HG03571 (cell line): Measurements from ENCODE around the gene RXRG.

Experiments
- ATAC-seq: cut with Tn5 transposase; IDR thresholded peaks from one replicate; pipeline ENCODE4 v1.9.1; 2021; ENCODE audit not compliant: unreplicated experiment

RXRG gene

GRCh38 chr1:165452336-165453130 is 7.6 kb upstream of the RXRG start:
- ATAC-seq, result no peak

- ATAC-seq, result no peak
These were observed 6.8 kb upstream of the RXRG start for GRCh38 chr1:165451691-165452090.

- ATAC-seq, result no peak
These were observed 4.2 kb upstream of the RXRG start for GRCh38 chr1:165449131-165449530.

- ATAC-seq, result no peak
These were observed 462 bp upstream of the RXRG start for GRCh38 chr1:165445388-165445787.

DNA sequence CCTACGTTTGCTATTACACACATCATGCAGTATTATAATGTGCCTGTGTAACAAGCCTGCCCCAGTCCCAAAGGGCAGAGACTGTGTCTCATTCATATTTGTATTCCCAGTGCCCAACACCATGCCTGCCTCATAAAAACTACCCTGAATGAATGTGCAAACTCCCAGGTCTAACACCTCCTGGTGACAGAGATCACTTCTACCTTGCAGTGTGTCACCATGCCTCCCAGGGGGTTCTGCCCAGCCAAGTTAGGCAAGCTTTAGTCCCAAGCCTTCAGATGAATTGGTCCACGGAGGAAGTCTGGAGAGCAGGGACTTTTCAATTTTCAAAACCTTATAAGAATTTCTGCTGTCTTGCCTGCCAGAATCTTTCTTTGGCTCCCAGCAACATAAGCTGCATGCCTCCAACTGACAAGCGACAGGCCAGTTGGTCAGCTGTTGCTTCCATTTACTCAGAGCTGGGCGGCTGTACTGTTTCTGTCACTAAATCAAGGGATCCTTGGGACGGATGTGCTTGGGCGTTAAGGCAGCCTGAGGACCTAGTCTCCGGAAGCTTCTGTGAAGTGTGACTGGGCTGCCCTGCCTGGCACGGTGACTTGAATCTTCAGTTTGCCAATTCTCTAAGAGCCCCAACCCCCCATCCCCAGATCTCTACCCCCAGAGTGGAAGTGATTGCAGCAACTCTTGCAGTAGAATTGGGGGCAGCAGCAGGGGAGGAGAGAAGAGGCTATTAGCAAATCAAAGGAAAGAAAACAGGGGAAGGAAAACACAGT is 1.2 kb downstream of the RXRG start:
- no peak for ATAC-seq

GRCh38 chr1:165442653-165443052 is 2.3 kb downstream of the RXRG start:
- ATAC-seq, result no peak

GRCh38 chr1:165442053-165442452 is 2.9 kb downstream of the RXRG start:
- ATAC-seq, result no peak

DNA sequence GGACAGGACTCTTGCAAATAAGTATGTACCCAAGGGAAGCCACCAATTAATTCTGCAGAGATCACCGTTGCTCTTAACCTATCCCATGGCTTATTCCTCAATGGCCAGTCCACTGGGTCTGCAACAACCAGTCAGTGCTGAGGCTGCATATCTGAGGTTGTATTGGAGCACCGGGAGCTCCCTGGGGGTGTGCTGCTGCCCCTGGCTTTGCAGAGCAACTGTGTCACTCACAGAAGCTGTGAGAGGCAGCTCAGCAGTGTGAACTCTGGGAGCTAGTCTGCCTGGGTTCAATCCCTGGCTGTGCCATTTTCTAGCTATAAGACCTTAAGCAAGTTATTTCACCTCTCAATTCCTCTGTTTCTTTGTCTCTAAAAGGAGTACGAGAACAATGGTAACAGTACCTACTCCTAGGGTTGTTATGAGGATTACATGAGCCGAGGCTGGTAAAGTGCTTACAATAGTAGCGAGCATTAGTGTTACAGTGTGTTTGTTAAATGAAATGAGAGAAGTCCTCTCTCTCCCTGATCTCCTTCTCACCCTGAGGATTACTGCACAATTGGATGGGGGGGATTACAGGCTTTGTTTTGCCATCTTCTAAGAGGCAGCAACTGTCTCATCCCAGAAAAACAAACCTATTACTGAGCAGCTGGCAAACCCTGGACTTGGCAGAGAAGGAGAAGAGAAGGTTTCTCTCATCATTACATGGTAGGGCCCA is 3.6 kb downstream of the RXRG start:
- ATAC-seq, result no peak

DNA sequence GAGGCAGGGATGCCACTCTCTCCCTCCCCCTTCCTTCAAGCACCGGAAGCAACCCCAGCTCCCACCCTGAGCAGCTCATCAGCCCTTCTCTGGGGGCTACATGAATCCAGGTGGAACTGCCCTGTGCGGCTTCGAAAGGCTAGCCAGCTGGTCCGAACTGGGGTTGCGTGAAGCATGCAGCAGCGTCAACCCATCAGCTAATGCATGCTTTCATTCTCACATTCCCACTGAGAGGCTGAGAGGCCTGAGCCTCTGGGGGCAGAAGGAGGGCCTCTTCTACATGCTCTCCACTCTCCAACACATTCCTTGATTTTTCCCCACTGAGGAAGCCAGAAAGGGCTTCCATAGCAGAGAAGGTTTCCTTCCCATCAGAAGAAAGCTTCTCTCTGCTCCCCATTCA is 5.6 kb downstream of the RXRG start:
- no peak for ATAC-seq

GRCh38 chr1:165436994-165437393 is 7.9 kb downstream of the RXRG start:
- no peak for ATAC-seq

- ATAC-seq, result no peak
These were observed 9.1 kb downstream of the RXRG start for GRCh38 chr1:165435801-165436200.

GRCh38 chr1:165434281-165434680 is 10.6 kb downstream of the RXRG start:
- ATAC-seq, result no peak

DNA sequence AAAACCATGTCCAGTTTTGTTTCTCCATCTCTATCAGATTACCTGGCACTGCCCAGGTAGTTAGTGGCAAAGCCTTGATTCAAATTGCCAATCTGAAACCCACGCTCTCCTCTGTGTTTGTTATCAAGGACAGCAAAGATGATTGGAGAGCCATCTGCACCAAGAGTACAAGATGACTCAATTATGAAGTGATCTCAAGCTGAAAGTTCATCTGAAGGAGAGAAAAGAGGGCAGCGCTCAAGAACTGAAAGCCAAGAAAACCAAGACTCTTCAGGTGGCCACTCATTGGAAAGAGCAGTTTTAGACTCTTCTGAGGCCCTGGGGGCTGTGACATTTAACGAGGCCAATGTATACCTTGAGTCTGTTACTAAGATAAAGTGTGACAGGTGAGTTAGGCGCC is 13.8 kb downstream of the RXRG start:
- ATAC-seq, result no peak

DNA sequence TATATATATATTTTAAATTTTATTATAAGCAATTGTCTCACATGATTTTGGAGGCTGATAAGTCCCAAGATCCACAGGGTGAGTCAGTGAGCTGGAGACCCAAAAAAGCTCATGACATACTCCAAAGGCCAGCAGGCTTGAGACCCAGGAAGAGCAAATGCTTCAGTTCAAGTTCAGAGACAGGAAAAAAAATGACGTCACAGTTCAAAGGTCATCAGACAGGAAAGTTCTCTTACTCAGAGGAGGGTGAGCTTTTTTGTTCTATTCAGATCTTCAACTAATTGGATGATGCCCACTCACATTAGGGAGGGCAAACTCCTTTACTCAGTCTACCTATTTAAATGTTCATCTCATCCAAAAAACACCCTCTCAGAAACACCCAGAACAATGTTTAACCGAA is 18.2 kb downstream of the RXRG start:
- ATAC-seq, result no peak

DNA sequence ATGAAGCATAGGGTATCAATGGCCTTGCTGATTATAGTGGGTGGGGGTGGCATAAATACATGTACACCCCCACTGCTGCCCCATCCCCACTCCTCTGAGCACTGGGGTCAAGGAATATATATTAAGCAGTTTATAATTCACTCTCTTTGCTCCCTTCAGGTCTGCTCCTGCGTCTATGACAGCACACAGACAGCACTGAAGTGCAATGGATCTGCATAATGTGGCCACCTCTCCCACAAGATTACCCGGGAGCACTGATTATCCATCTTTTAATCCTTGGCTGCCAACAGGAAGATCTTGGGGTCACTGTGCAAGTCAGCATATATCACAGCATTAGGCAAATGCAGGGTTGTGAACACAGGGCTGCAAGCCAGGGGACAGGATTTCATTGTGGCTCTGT is 19.3 kb downstream of the RXRG start:
- no peak for ATAC-seq

GRCh38 chr1:165424454-165425216 is 20.3 kb downstream of the RXRG start:
- ATAC-seq, result no peak

DNA sequence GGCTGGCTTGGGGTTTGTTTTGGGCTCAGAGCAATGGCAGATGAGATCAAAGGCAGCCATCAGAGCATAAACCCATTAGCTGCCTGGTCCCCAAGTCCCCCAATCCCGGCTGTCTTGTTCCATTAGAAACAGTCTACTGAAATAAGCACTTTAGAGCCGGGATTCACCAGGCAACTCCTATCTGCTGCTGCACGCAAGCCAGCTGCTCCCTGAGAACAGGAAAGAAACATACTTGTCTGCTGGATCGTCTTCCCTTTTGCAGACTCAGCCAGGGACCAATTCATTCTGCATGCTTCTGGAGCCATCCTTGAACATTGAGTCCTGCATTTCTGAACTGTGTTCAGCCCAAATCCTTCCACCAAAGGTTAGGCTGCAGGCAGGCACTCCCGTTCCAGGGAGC is 21.8 kb downstream of the RXRG start:
- no peak for ATAC-seq

- no peak for ATAC-seq
These were observed 24.3 kb downstream of the RXRG start for GRCh38 chr1:165420655-165421054.

GRCh38 chr1:165419839-165420238 is 25.1 kb downstream of the RXRG start:
- ATAC-seq, result no peak

GRCh38 chr1:165418195-165418594 is 26.7 kb downstream of the RXRG start:
- ATAC-seq, result no peak

DNA sequence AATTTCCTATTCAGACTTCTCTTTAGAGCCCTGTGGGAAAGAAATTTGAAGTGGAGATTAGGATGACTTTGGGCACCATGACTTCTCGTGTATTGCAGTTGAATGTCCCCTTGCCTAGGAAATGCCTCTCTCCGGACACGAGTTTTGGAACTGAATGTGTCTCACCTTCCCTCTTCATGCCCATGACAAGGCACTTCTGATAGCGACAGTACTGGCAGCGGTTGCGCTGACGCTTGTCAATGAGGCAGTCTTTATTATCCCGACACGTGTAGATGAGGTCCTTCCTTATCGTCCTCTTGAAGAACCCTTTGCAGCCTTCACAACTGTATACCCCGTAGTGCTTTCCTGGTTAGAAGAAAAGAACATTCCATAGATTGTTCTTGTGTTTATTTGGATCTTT is 28.1 kb downstream of the RXRG start:
- ATAC-seq, result no peak
